ACHN (cell line): ENCODE measurements around the gene NOS1.
"Not testable (repeated sequence)": the region's sequence is repeated elsewhere in the genome, so short reads cannot be mapped to it uniquely, and the experiment has no call there.

Source experiments
- DNase-seq: peaks from one replicate; pipeline ENCODE4 v3.0.0-alpha.2; 2015
- in situ Hi-C: cut with HindIII; loops from 2 replicates; pipeline ENCODE4 v1.10.0; 2017; ENCODE audit warnings: low sequenced_read_pairs, low pct_ligation_motif_present, low pct_unique_long_range_greater_than_20kb

Gene NOS1

DNA sequence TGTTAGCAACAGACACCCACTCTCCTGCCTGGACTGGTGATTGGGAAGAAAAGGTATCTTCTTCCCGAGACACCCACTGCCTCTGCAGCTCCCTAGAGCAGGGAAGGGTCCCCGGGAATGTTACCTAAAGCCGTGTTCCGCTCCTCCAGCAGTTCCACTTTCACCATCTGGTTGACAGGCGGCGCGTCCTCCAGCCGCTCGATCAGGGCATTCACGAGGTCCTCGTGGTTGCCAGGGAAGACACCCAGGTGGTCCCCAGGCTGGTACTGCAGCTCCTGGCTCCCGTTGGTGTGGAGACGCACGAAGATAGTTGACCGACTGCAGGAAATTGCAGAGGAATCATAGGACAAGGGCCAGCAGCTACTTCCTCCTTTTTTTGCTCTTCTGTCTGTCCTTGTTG, 127.0 kb downstream of the NOS1 start:
- in situ Hi-C loops, result loop anchor here (25.0 kb wide), 1 partner anchor 353 kb away; no protein-coding TSS in a partner anchor
- no peak for DNase-seq

DNA sequence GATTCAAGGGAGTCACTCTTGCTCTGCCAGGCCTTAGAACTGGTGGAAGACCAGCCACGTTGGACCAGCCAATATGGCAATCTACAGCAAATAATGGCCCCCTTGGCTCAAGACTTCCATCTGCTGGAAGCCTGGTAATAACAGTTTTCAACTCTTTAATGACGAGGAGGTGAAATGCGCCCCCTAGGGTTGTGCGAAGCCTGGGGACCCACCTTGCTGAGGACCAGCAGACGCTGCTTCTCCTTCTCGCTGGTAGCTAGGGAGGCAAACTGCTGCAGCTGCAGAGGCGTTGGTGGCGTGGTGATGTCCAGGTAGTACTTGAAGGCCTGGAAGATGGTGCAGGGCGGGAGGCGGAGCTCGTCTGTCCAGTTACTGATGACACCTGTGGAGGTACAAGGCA, 129.7 kb downstream of the NOS1 start:
- no peak for DNase-seq
- in situ Hi-C loops, result loop anchor here (25.0 kb wide), 1 partner anchor 356 kb away; no protein-coding TSS in a partner anchor

DNA sequence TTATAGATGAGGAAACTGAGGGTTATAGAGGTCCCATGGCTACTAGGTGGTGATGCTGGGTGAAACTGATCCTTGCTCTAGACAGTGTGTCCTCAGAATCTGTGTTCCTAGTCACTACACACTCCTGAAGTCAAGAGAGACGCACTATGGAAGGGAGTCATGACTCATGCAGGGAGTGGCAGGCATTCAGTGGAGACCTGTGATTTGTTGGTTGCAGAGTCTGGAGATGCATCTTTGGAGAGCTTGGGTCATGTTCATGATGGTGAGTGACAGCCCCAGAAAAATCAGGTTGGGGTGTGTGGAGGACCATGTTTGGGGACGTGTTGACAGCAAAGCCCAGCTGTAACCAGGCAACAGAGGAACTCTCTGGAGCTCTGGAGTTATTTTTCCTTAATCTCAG, 133.2 kb downstream of the NOS1 start:
- DNase-seq, result no peak
- in situ Hi-C loops, result loop anchor here (25.0 kb wide), 1 partner anchor 359 kb away; no protein-coding TSS in a partner anchor

DNA sequence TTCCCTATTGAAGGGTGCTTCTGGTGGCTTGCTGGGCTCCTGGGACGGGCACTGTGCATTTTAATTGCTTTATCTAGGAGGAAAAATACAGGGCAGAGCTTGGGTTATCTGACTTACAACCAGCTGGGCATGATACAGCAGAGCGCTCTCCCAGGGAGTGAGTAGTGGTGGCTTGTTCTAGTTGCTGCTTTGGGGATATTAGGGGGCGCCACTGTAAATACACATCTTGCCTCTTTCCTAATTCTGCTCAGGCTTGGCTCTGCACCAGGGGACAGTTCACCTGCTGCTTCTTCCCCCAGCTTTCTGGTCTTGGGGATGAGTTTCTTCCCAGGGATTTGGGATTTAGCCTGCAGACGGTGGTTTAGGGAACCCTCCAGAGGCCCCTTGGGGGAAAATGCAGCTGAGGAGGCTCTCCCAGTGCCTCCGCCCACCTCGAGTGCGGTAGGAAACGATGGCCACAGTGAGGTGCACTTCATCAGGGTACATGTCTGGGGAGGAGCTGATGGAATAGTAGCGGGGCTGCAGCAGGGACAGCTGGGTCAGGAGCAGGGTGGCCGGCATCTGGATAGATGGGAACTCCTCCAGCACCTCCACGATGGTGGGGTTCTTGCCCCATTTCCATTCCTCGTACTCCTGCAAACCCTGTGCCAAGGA, 134.3 kb downstream of the NOS1 start:
- in situ Hi-C loops, result loop anchor here (25.0 kb wide), 1 partner anchor 360 kb away; no protein-coding TSS in a partner anchor
- no peak for DNase-seq

DNA sequence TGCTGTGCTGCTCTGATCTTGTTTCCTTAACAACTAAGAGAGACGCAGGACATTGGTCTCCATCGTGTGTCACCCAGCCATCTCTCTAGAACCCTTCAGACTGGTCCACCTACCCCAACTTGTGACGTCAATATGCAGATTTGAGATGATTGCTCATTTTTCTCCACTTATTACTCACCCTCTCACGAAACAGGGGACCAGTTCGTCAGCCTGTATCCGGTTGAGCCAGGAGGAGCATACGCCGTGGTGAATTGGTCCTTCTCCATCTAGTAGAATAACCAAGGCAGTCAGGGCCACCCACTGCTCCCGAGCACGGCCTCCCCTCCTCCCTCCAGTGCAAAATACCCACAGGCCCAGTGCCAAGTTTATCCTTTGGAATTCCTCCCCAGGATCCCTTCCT, 134.9 kb downstream of the NOS1 start:
- DNase-seq, result no peak
- in situ Hi-C loops, result loop anchor here (25.0 kb wide), 1 partner anchor 361 kb away; no protein-coding TSS in a partner anchor

DNA sequence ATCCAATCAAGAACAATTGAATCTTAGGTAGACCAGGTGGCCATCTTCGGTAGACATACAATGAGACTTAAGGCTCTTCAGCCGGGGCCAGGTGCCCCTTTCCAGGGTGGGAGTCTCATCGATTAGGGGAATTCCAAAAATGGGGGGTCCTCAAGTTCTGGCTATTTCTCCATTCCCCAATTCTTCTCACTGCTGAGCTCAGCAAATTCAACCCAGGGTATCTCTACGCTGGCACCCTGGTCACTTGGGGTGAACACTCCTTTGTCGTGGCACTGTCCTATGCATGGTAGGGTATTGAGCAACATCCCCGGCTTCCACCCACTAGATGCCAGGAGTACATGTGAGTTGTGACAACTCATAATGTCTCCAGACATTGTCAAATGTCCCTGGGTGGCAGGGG, 136.2 kb downstream of the NOS1 start:
- in situ Hi-C loops, result loop anchor here (25.0 kb wide), 1 partner anchor 362 kb away; no protein-coding TSS in a partner anchor
- DNase-seq, result no peak

DNA sequence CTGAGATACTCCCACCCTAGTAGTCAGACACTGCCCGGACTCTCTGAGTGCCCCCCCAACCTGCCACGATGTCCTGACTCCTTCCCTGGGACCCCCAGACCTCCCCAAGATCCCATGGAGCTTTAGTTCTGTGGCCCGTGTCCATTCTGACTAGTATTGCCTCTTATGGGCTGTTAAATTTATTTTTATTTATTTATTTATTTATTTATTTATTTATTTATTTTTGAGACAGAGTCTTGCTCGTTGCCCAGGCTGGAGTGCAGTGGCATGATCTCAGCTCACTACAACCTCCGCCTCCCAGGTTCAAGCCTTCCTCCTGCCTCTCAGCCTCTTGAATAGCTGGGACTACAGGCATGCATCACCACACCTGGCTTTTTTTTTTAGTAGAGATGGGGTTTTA, 140.5 kb downstream of the NOS1 start:
- in situ Hi-C loops, DNase-seq: not testable (repeated sequence)

DNA sequence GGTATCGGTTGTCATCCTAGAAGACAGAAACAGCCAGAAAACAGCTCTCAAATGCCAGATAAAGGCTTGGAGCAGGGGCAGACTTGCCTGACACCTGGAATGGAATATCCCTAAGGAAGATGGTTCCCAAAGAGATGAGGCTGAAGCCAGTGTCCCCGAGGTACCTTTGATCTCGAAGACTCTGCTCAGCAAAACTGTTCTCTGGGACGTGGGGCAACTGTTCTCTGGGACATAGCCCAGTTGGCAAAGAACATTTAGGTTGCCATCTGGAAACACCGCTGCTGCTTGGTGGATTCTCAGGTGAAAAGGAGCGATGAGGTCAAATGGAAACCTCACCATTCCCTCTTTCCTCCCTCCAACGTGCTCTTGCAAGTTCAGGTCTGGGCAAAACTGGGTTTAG, 143.3 kb downstream of the NOS1 start:
- in situ Hi-C loops, result no loop called here

DNA sequence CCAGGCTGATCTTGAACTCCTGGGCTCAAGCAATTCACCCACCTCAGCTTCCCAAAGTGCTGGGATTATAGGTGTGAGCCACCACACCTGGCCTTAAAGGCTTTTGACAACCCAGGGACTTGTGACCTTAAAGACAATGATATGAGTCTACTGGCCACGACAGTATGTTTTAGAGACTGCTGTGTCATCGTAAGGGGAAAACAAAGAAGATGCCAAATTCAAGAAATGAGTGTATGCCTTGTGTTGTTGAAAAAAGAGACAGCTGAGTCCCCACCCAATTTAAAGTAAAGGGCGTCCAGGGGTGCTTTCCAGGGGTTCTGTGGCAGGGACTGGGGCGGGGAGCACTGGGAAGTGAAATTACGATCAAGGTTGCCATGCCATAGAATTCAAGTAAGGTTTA, 144.7 kb downstream of the NOS1 start:
- DNase-seq, result no peak
- in situ Hi-C loops, result no loop called here

More for the DNA sequence above, 143.3 kb downstream of the NOS1 start:
- no peak for DNase-seq

DNA sequence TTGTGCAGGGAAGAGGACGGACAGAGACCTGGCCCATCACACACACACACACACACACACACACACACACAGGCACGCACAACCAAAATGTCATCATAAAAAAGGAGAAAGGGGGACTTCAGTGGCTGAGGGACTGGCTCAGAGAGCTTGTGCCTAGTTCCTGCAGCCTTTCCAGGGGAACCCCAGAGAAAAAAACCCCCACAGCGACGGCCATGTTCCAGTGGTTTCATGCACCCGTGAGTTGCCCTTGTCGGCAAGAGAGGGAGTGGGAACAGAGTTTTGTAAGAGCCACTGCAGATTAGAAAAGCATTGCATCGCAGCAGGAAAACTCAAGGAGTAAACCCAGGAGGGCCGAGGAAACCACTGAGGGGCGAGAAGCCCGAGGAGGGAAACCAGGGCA, 146.6 kb downstream of the NOS1 start:
- in situ Hi-C loops, result no loop called here

DNA sequence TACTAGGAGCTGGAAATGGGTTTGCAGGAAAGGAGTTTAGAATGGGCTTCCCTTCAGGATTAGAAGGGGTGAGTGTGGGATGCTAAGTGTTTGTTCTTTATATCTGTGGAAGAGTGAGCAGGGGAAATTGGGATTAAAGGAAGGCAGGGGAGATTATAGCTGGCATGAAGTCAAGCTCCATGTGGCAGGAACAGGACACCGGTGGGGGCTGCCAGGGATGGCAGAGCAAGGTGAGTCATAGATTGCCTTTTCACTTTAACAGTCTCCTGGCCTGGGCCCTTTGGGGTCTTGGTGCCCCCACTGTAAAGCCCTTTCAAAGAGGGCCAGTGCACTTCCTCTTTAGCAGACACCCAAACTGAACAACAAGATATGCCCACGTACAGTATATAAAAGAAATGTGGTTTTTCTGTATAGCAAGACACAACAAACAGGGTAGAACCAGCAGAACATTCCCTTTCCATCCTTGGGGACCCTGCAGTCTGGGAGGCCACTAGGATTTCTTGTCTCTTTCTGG, 148.1 kb downstream of the NOS1 start:
- in situ Hi-C loops, result no loop called here

More for the DNA sequence above, 146.6 kb downstream of the NOS1 start:
- no peak for DNase-seq

DNA sequence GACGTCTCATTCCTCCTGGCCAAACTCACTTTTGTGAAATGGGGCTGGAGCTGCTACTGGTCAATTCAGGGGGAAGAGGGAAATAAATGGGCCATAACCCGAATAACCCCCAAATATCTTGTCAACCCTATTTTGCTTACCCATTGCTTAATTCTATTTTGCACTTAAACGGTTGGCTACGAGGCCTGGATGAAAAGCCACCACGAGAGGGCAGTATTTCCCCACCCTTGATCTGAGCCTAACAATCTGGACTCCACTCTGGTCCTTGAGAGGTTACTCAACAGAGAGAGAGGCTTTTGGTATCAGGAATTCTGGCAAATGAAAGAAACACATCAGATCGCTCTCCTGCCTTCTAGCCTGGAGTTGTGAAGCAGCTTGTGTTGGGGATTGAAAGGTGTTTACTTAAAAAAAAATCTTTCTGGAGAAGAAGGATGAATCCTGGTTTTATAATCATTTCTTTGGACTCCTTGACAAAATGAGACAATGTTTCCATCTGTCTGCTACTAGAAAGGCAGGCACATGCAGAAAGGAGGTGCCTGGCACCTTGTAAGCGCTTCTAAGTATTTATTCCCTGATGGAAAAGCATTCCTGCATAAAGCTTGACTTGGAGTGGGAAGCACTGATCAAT, 148.7 kb downstream of the NOS1 start:
- in situ Hi-C loops, result no loop called here

More for the DNA sequence above, 148.1 kb downstream of the NOS1 start:
- DNase-seq, result no peak

DNA sequence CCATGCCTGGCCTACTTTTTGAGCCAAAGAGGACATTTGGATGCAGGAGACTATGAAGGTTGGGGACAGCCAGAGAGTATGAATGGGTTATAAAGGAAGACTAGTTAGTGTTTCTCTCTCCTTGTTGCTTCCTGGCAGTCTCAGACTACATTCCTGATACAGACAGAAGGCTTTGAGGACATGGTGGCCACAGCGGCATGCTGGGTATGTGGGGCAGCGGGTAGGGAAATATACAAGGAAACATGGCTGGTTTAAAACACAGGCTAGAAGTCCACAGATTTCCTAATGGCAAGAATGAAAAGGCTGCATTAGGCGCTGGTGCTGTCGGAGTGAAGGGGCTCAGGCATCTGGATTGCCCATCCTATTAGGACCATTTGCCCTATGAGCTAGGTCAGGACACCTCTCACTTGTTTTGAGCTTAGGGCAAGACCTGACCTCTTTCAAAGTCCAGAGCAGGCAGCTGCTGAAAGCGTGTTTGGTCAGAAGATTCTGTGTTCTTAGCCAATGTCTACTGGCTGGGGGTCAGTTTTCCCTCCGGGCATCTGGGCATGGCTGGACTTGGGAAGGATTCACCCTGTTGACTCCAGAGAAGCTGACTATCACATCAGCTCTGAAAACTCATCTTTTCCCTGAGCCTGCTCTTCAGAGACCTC, 151.0 kb downstream of the NOS1 start:
- in situ Hi-C loops, result no loop called here
- no peak for DNase-seq

More for the DNA sequence above, 148.7 kb downstream of the NOS1 start:
- peak; percentile 77 for DNase-seq

DNA sequence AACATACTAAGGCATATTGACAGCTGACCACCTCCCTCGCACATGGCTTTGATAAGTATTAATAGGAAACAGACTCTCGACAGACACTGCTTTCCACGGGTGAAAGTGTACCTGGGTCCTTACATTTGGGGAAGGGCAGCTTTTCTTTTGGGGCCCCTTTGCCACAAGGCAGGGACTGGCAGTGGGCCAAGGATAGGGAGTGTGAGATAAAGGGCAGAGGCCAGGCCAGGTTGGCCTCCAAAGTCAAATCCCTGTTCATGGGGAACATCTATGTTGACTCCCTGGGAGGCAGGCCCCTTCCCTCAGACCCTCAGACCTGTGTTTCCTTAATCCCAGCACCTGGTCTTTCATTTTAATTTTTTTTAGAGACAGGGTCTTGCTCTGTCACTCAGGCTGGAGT, 151.8 kb downstream of the NOS1 start:
- in situ Hi-C loops, result loop anchor here (10.0 kb wide), 1 partner anchor 645 kb away; no protein-coding TSS in a partner anchor
- DNase-seq, result no peak

DNA sequence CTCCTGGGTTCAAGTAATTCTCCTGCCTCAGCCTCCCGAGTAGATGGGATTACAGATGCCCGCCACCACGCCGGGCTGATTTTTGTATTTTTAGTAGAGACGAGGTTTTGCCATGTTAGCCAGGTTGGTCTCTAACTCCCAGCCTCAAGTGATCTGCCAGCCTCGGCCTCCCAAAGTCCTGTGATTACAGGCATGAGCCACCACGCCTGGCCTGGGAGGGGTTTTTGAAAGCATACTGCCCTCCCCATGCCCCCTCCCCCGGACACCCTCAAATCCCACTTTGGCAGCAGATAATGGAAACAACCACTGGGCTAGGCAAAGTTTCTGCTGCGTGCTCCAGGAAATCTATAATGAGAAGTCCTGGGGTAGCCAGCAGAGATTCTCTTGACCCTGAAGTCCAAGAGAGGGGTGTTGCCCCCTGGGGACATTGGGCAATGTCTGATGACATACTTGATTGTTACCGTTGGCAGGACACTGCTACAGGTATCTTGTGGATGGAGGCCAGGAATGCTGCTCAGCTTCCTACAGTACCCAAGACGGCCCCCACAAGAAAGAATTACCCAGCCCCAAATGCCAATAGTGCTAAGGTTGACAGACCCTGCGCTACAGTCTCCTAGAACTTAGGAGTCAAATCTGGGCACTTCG, 152.5 kb downstream of the NOS1 start:
- no peak for DNase-seq
- in situ Hi-C loops, result loop anchor here (10.0 kb wide), 1 partner anchor 646 kb away; no protein-coding TSS in a partner anchor

DNA sequence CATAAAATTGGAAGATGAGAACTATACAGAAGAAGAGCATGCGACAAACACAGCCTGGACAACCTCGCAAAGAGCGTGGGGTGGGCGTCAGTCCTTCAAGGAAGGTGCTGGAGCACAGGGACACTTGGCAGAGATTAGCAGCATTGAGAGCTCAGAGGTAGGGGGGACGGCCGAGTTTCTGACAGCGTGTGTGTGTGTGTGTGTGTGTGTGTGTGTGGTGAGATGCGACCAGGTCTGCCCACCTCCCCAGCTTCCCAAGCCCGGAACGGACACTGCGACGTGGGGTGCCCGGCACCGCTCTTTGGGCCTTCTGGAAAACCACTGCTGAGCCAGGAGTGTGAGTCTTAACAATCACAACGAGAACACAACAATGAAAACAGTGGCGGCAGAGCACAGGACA, 153.2 kb downstream of the NOS1 start:
- in situ Hi-C loops, result loop anchor here (10.0 kb wide), 1 partner anchor 647 kb away; no protein-coding TSS in a partner anchor
- no peak for DNase-seq

DNA sequence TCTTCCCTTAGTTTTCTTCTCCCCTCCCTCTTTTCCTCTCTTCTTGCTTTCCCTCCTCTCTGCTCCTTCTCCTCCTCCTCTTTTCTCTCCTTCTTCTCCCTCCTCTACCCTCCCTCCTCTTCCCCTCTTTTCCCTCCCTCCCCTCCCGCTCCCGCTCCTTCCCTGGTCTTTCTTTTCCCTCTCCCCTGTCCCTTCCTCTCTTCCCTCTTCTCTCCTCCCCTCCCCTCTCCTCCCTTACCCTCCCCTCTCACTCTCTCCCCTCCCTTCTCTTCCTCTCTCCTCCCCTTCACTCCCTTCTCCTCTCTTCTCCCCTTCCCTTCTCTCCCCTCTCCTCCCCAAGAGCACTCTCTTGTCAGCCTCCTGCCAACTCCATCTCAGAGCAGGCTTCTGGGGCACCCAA, 153.8 kb downstream of the NOS1 start:
- in situ Hi-C loops, result loop anchor here (10.0 kb wide), 1 partner anchor 647 kb away; no protein-coding TSS in a partner anchor
- no peak for DNase-seq

DNA sequence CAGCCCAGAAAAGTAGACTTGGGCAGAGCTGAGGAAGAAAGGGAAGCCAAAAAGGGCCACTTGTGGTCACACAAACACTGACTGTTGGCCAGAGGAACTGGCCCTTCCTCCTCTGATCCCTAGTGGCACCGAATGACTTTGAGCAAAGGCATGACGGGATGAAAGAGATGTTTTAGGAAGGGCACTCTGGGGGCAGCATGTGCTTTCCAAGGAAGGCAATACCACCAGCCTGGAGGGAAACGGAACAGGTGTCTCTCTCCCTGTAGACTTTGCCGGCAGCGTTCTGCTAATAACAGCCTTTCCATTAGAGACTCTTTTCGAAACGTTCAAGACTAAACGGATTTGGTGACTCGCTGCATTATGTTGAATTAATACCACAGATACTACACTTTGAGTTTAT, 158.9 kb downstream of the NOS1 start:
- in situ Hi-C loops, result loop anchor here (10.0 kb wide), 1 partner anchor 652 kb away; no protein-coding TSS in a partner anchor

More for the DNA sequence above, 158.9 kb downstream of the NOS1 start:
- DNase-seq, result no peak
